ENCODE data around the gene HIP1.

The HIP1 gene

GRCh38 chr7:75669579-75669978, 69.2 kb downstream of the HIP1 start:
- ATAC-seq: no peak

GRCh38 chr7:75667938-75668337, 70.8 kb downstream of the HIP1 start:
- ATAC-seq: no peak

- peak; percentile 25 to 27 for ATAC-seq
Measured at GRCh38 chr7:75663302-75663907, 75.3 kb downstream of the HIP1 start.

- ATAC-seq: peak; percentile 44 to 51
Measured at GRCh38 chr7:75662579-75663301, 76.0 kb downstream of the HIP1 start.

- no peak for ATAC-seq
Measured at GRCh38 chr7:75660566-75661215, 78.0 kb downstream of the HIP1 start.

- no peak for ATAC-seq
Measured at GRCh38 chr7:75658802-75659201, 79.9 kb downstream of the HIP1 start.

GRCh38 chr7:75658369-75658768, 80.4 kb downstream of the HIP1 start:
- ATAC-seq: no peak

GRCh38 chr7:75657866-75658265, 80.9 kb downstream of the HIP1 start:
- no peak for ATAC-seq

GRCh38 chr7:75656740-75657139, 82.0 kb downstream of the HIP1 start:
- ATAC-seq: no peak

GRCh38 chr7:75655536-75655935, 83.2 kb downstream of the HIP1 start:
- ATAC-seq: no peak

GRCh38 chr7:75654855-75655254, 83.9 kb downstream of the HIP1 start:
- no peak for ATAC-seq

- no peak for ATAC-seq
Measured at GRCh38 chr7:75653651-75654050, 85.1 kb downstream of the HIP1 start.

GRCh38 chr7:75652788-75653187, 86.0 kb downstream of the HIP1 start:
- ATAC-seq: no peak

GRCh38 chr7:75650681-75651080, 88.1 kb downstream of the HIP1 start:
- ATAC-seq: no peak

GRCh38 chr7:75650062-75650461, 88.7 kb downstream of the HIP1 start:
- no peak for ATAC-seq

- ATAC-seq: no peak
Measured at GRCh38 chr7:75649462-75649861, 89.3 kb downstream of the HIP1 start.

- ATAC-seq: no peak
Measured at GRCh38 chr7:75647709-75648438, 90.9 kb downstream of the HIP1 start.

- ATAC-seq: no peak
Measured at GRCh38 chr7:75646571-75647102, 92.1 kb downstream of the HIP1 start.

GRCh38 chr7:75645570-75645969, 93.2 kb downstream of the HIP1 start:
- no peak for ATAC-seq

- no peak for ATAC-seq
Measured at GRCh38 chr7:75644589-75644988, 94.2 kb downstream of the HIP1 start.

GRCh38 chr7:75642810-75643486, 95.8 kb downstream of the HIP1 start:
- ATAC-seq: peak; percentile 84 to 89

- no peak for ATAC-seq
Measured at GRCh38 chr7:75640201-75640600, 98.5 kb downstream of the HIP1 start.

GRCh38 chr7:75639886-75640190, 98.9 kb downstream of the HIP1 start:
- no peak for ATAC-seq
